GM12878 (cell line): ENCODE measurements around the gene LARGE1. TPM values are rescaled to one million over a fixed set of nuclear protein-coding genes. Genes with fewer than 3 reads are reported as not detected.

Source experiments
- ATAC-seq: fragments of 200-7000 bp; cut with Tn5 transposase; 3 replicates; pipeline ENCODE4 v1.9.1; 2020; ENCODE audit warnings: mild to moderate bottlenecking, moderate library complexity
- BruUV-seq: library from RNA; stranded (reverse); fragments of 400-500 nt; replicated peaks from 2 replicates; lab custom pipeline; 2021; lab: Mats Ljungman, UMichigan
- CTCF ChIA-PET: fragments of 300-600 bp; sonication (Branson Sonifier 250); formaldehyde crosslinking; extraction: SDS; loops from one replicate; lab custom pipeline; 2021; ENCODE audit warnings: inconsistent platforms; lab: Yijun Ruan, JAX
- POLR2A ChIA-PET: fragments of 350-600 bp; formaldehyde crosslinking; extraction: SDS; loops from one replicate; lab custom pipeline; 2021; ENCODE audit warnings: inconsistent platforms; lab: Charles Lee
- RAD21 ChIA-PET: fragments of 300-600 bp; sonication (Branson Sonifier 250); formaldehyde crosslinking; loops from one replicate; lab custom pipeline; 2023; ENCODE audit warnings: antibody characterized with exemption; ENCODE audit not compliant: unreplicated experiment; lab: Charles Lee
- SMC1A ChIA-PET: fragments of 300-600 bp; sonication (Branson Sonifier 250); formaldehyde crosslinking; loops from one replicate; lab custom pipeline; 2023; ENCODE audit not compliant: unreplicated experiment, uncharacterized antibody; lab: Charles Lee
- DNase-seq: peaks from one replicate; pipeline ENCODE4 v3.0.0-alpha.2; 2011; ENCODE audit warnings: low read depth, low spot score
- FAIRE-seq: peaks from 3 replicates; lab custom pipeline; 2011; peaks lifted over from hg19 to GRCh38; lab: Jason Lieb, UNC
- H2AFZ ChIP-seq: 2 replicates; pipeline ENCODE4 v1.6.0; 2011; ENCODE audit warnings: low read depth, low read length, control low read depth; ENCODE audit not compliant: control insufficient read depth
- H3K27ac ChIP-seq: 2 replicates; pipeline ENCODE4 v1.5.1; 2011; ENCODE audit warnings: control low read depth; ENCODE audit not compliant: control insufficient read depth, insufficient read depth
- H3K27me3 ChIP-seq, 2 experiments: replicated peaks in 1 of 2; 2 replicates each; pipeline versions ENCODE4 v1.6.0 to v1.6.1; 2011; ENCODE audit warnings: low read length in 1 of 2; ENCODE audit not compliant: control insufficient read depth in 2 of 2, insufficient read depth in 2 of 2
- H3K36me3 ChIP-seq, 2 experiments: 2 replicates each; pipeline ENCODE4 v1.5.1; 2011; ENCODE audit warnings: low read length in 1 of 2; ENCODE audit not compliant: control insufficient read depth in 2 of 2, insufficient read depth in 2 of 2
- H3K4me1 ChIP-seq: 2 replicates; pipeline ENCODE4 v1.6.1; 2011; ENCODE audit warnings: mild to moderate bottlenecking, low read length, moderate library complexity, mixed read lengths; ENCODE audit not compliant: control insufficient read depth, insufficient read depth
- H3K4me2 ChIP-seq: 2 replicates; pipeline ENCODE4 v1.6.0; 2011; ENCODE audit warnings: control low read depth; ENCODE audit not compliant: control insufficient read depth, insufficient read depth
- H3K4me3 ChIP-seq: fragments of 200-600 bp; sonication (generic); 2 replicates; pipeline ENCODE4 v1.5.1; 2016
- H3K79me2 ChIP-seq: 2 replicates; pipeline ENCODE4 v1.6.0; 2011; ENCODE audit warnings: low read length; ENCODE audit not compliant: control insufficient read depth, insufficient read depth
- H3K9ac ChIP-seq: 2 replicates; pipeline ENCODE4 v1.8.0; 2011; ENCODE audit warnings: low read length, control low read depth, mixed read lengths; ENCODE audit not compliant: control insufficient read depth, insufficient read depth
- H3K9me3 ChIP-seq: replicated peaks from 3 replicates; pipeline ENCODE4 v1.5.1; 2011; ENCODE audit warnings: mild to moderate bottlenecking, low read length; ENCODE audit not compliant: control insufficient read depth, insufficient read depth
- H4K20me1 ChIP-seq: 2 replicates; pipeline ENCODE4 v1.6.0; 2011; ENCODE audit not compliant: control insufficient read depth, insufficient read depth
- BMI1 ChIP-seq: fragments of 450-650 bp; IDR thresholded peaks from 2 replicates; pipeline ENCODE4 v1.6.1; 2016; ENCODE audit warnings: mild to moderate bottlenecking, moderate library complexity, borderline replicate concordance
- CBFB ChIP-seq: IDR thresholded peaks from 2 replicates; pipeline ENCODE4 v1.6.1; 2016; ENCODE audit warnings: antibody characterized with exemption, low read depth
- CREB1 ChIP-seq: IDR thresholded peaks from 2 replicates; pipeline ENCODE4 v1.6.1; 2012; ENCODE audit warnings: low read depth, mild to moderate bottlenecking, inconsistent platforms
- IRF4 ChIP-seq: IDR thresholded peaks from 2 replicates; pipeline ENCODE4 v1.6.1; 2011; ENCODE audit warnings: low read depth, low read length
- NFIC ChIP-seq: IDR thresholded peaks from 2 replicates; pipeline ENCODE4 v1.6.1; 2012; ENCODE audit warnings: low read depth, mild to moderate bottlenecking, inconsistent platforms, low read length, moderate library complexity
- NFYB ChIP-seq: IDR thresholded peaks from 2 replicates; pipeline ENCODE4 v1.6.1; 2011; ENCODE audit warnings: low read depth, mild to moderate bottlenecking, low read length, improper control_type of control experiment, moderate library complexity; ENCODE audit not compliant: insufficient read depth
- RBBP5 ChIP-seq: fragments of 200-600 bp; sonication (generic); conservative IDR thresholded peaks from 2 replicates; pipeline ENCODE4 v1.6.1; 2016
- SREBF2 ChIP-seq: IDR thresholded peaks from 2 replicates; pipeline ENCODE4 v1.6.1; 2012; ENCODE audit warnings: mild to moderate bottlenecking, low read length
- STAT1 ChIP-seq: fragments of 450-650 bp; conservative IDR thresholded peaks from 2 replicates; pipeline ENCODE4 v1.6.1; 2014; ENCODE audit warnings: antibody characterized with exemption, mild to moderate bottlenecking
- TARDBP ChIP-seq: IDR thresholded peaks from 2 replicates; pipeline ENCODE4 v1.6.1; 2016; ENCODE audit warnings: borderline replicate concordance
- TCF7 ChIP-seq: IDR thresholded peaks from 2 replicates; pipeline ENCODE4 v1.6.1; 2014; ENCODE audit warnings: antibody characterized with exemption, borderline replicate concordance
- ZBED1 ChIP-seq: IDR thresholded peaks from 2 replicates; pipeline ENCODE4 v1.6.1; 2016; ENCODE audit warnings: borderline replicate concordance
- WGBS: methylation state at CpG from one replicate; pipeline ENCODE4 v1.1.6; 2016; ENCODE audit warnings: low lambda C conversion rate; ENCODE audit not compliant: insufficient replicate concordance, insufficient coverage; ENCODE audit errors: missing lambda C conversion rate; 5-methylcytosine and 5-hydroxymethylcytosine counted together
- in situ Hi-C: fragments of 300-500 bp; cut with MboI; formaldehyde crosslinking; loops from 9 replicates; pipeline ENCODE4 v1.14.3; 2018; ENCODE audit warnings: mixed read lengths
- intact Hi-C: fragments of 100-400 bp; cut with micrococcal nuclease; formaldehyde crosslinking; loops from one replicate; pipeline ENCODE4 v1.14.2; 2022; ENCODE audit not compliant: unreplicated experiment
- polyA plus RNA-seq, 11 experiments: library from polyadenylated mRNA; depleted of rRNA in 4 of 11; unstranded in 6 of 11; stranded (reverse) in 5 of 11; fragments of >200 nt; fragmentation: Nextera tagmentation in 4 of 11; fragmentation: Illumina TruSeq in 1 of 11; extraction: Ambion mirVana in 4 of 11; extraction: Trizol in 1 of 11; gene quantifications; 1 replicate in 1 of 11; 2 replicates in 10 of 11; pipeline versions ENCODE4 v1.2.1 to v1.2.3, GENCODE V29; 2011 to 2016; ENCODE audit warnings: inconsistent platforms in 2 of 11, missing spikeins in 2 of 11, low read depth in 1 of 11
- total RNA-seq, 4 experiments: library from RNA; depleted of rRNA in 3 of 4; stranded (reverse); fragments of >200 nt in 3 of 4; fragmentation: Illumina TruSeq in 1 of 4; extraction: Trizol in 1 of 4; gene quantifications; 2 replicates each; pipeline versions ENCODE4 v1.2.1 to v1.2.3, GENCODE V29; 2013 to 2021
- TF ChIP-seq, protein P1 (sequence below): fragments of 150-350 bp; IDR thresholded peaks from 2 replicates; pipeline ENCODE4 v1.6.1; 2014; ENCODE audit warnings: mild to moderate bottlenecking, low read depth, low read length
- TF ChIP-seq, protein P2 (sequence below): fragments of 450-650 bp; IDR thresholded peaks from 2 replicates; pipeline ENCODE4 v1.6.1; 2017; ENCODE audit warnings: mild to moderate bottlenecking, moderate library complexity
- TF ChIP-seq, protein P3 (sequence below): fragments of 450-650 bp; IDR thresholded peaks from 2 replicates; pipeline ENCODE4 v1.6.1; 2016; ENCODE audit warnings: mild to moderate bottlenecking
- TF ChIP-seq, protein P4 (sequence below): fragments of 450-650 bp; formaldehyde crosslinking; IDR thresholded peaks from 2 replicates; pipeline ENCODE4 v1.5.0; 2022; ENCODE audit warnings: mild to moderate bottlenecking, missing genetic modification characterization

Gene LARGE1
- total and polyA plus RNA-seq, 10 of the 15 experiments (the other 5 are each of a cell fraction or from before 2014, with no cell fraction given): 3.2 to 41.4 (median 17.3) TPM

DNA sequence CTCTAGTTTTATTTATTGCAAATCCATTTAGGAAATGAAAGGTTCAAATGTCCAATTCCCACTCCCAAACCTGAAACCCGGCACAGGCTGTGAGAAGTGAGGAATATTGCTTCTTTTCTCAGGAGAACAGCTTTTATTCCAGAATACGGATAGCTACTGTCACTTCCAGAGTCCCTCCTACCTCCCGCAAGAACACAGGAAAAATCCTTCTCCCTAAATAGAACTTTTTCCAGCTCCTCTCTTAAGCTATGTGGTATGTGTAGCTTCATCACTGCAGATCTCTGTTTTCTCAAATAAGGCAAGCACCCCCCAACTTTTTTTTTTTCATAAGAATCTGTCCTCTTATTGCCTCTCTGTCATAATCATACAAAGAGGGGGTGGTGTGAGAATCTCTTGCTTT lies 126.8 kb downstream of the LARGE1 start:
- Histone ChIP-seq H2AFZ (no peak overlapping the region), H3K4me2 (no peak overlapping the region), H3K27ac (no peak overlapping the region; the same call in 1 of the 2 replicates), H3K79me2 (peaks cover 3% of the 10 kb centered on the region), H3K4me1 (peaks cover 10% of the 10 kb centered on the region), H3K4me3 (no peak overlapping the region), H3K36me3 (no peaks in the 10 kb centered on the region), H3K27me3 (no peaks in the 10 kb centered on the region), H3K9me3 (peaks cover 18% of the 10 kb centered on the region), H4K20me1 (no peaks in the 10 kb centered on the region), H3K9ac (no peak overlapping the region)
- DNase-seq (no peak), ATAC-seq (no peak), FAIRE-seq (no peak)
- no TSS peak for BruUV-seq
- intact Hi-C loops: loop anchor here (10.0 kb wide), 1 partner anchor 121 kb away; no protein-coding TSS in a partner anchor
- CTCF ChIA-PET: interaction anchor here (1.2 kb wide), 1 partner anchor 104 kb away, joined by 3 read pairs; no protein-coding TSS in a partner anchor
- SMC1A ChIA-PET: no interaction called here
- in situ Hi-C loops: no loop called here
- RAD21 ChIA-PET: interaction anchor here (0.7 kb wide), 1 partner anchor 14 kb away, joined by 3 read pairs; no protein-coding TSS in a partner anchor
- POLR2A ChIA-PET: no interaction called here
- WGBS: 76% methylated on average over 3 of the region's 3 CpGs
- TF ChIP-seq BMI1 (no peak), IRF4 (no peak), CREB1 (no peak), ZBED1 (no peak), RBBP5 (no peak), STAT1 (no peak), NFYB (no peak), TCF7 (no peak), CBFB (no peak), SREBF2 (no peak), TARDBP (no peak), NFIC (no peak)
- TF ChIP-seq, protein P1, sequence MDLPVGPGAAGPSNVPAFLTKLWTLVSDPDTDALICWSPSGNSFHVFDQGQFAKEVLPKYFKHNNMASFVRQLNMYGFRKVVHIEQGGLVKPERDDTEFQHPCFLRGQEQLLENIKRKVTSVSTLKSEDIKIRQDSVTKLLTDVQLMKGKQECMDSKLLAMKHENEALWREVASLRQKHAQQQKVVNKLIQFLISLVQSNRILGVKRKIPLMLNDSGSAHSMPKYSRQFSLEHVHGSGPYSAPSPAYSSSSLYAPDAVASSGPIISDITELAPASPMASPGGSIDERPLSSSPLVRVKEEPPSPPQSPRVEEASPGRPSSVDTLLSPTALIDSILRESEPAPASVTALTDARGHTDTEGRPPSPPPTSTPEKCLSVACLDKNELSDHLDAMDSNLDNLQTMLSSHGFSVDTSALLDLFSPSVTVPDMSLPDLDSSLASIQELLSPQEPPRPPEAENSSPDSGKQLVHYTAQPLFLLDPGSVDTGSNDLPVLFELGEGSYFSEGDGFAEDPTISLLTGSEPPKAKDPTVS: no peak
- TF ChIP-seq, protein P2, sequence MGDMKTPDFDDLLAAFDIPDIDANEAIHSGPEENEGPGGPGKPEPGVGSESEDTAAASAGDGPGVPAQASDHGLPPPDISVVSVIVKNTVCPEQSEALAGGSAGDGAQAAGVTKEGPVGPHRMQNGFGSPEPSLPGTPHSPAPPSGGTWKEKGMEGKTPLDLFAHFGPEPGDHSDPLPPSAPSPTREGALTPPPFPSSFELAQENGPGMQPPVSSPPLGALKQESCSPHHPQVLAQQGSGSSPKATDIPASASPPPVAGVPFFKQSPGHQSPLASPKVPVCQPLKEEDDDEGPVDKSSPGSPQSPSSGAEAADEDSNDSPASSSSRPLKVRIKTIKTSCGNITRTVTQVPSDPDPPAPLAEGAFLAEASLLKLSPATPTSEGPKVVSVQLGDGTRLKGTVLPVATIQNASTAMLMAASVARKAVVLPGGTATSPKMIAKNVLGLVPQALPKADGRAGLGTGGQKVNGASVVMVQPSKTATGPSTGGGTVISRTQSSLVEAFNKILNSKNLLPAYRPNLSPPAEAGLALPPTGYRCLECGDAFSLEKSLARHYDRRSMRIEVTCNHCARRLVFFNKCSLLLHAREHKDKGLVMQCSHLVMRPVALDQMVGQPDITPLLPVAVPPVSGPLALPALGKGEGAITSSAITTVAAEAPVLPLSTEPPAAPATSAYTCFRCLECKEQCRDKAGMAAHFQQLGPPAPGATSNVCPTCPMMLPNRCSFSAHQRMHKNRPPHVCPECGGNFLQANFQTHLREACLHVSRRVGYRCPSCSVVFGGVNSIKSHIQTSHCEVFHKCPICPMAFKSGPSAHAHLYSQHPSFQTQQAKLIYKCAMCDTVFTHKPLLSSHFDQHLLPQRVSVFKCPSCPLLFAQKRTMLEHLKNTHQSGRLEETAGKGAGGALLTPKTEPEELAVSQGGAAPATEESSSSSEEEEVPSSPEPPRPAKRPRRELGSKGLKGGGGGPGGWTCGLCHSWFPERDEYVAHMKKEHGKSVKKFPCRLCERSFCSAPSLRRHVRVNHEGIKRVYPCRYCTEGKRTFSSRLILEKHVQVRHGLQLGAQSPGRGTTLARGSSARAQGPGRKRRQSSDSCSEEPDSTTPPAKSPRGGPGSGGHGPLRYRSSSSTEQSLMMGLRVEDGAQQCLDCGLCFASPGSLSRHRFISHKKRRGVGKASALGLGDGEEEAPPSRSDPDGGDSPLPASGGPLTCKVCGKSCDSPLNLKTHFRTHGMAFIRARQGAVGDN: no peak
- TF ChIP-seq, protein P3, sequence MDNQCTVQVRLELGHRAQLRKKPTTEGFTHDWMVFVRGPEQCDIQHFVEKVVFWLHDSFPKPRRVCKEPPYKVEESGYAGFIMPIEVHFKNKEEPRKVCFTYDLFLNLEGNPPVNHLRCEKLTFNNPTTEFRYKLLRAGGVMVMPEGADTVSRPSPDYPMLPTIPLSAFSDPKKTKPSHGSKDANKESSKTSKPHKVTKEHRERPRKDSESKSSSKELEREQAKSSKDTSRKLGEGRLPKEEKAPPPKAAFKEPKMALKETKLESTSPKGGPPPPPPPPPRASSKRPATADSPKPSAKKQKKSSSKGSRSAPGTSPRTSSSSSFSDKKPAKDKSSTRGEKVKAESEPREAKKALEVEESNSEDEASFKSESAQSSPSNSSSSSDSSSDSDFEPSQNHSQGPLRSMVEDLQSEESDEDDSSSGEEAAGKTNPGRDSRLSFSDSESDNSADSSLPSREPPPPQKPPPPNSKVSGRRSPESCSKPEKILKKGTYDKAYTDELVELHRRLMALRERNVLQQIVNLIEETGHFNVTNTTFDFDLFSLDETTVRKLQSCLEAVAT: no peak
- TF ChIP-seq, protein P4, sequence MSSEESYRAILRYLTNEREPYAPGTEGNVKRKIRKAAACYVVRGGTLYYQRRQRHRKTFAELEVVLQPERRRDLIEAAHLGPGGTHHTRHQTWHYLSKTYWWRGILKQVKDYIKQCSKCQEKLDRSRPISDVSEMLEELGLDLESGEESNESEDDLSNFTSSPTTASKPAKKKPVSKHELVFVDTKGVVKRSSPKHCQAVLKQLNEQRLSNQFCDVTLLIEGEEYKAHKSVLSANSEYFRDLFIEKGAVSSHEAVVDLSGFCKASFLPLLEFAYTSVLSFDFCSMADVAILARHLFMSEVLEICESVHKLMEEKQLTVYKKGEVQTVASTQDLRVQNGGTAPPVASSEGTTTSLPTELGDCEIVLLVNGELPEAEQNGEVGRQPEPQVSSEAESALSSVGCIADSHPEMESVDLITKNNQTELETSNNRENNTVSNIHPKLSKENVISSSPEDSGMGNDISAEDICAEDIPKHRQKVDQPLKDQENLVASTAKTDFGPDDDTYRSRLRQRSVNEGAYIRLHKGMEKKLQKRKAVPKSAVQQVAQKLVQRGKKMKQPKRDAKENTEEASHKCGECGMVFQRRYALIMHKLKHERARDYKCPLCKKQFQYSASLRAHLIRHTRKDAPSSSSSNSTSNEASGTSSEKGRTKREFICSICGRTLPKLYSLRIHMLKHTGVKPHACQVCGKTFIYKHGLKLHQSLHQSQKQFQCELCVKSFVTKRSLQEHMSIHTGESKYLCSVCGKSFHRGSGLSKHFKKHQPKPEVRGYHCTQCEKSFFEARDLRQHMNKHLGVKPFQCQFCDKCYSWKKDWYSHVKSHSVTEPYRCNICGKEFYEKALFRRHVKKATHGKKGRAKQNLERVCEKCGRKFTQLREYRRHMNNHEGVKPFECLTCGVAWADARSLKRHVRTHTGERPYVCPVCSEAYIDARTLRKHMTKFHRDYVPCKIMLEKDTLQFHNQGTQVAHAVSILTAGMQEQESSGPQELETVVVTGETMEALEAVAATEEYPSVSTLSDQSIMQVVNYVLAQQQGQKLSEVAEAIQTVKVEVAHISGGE (CRISPR knock-in tag): no peak
